ENCODE data around the gene HYLS1.

HYLS1 gene

GRCh38 chr11:125948278-125949051 is 61.0 kb downstream of the HYLS1 start:
- DNase-seq (ENCODE audit: low read depth in 3 of 3), result no peak

- DNase-seq (ENCODE audit: low read depth in 3 of 3), result no peak
Measured at GRCh38 chr11:125949271-125950177, 62.1 kb downstream of the HYLS1 start.

GRCh38 chr11:125950178-125950490 is 62.7 kb downstream of the HYLS1 start:
- DNase-seq (ENCODE audit: low read depth in 3 of 3), result no peak

All from stimulated activated CD4-positive, alpha-beta T cell treated with anti-CD3 and anti-CD28 coated beads, TNF-alpha, amount 100 ng/mL, for 24 hours (primary cell).